Hematopoietic multipotent progenitor cell (in vitro differentiated cells): ENCODE data around the gene MSTO1. TPM values are rescaled to one million over a fixed set of nuclear protein-coding genes. Genes with fewer than 3 reads are reported as not detected.
"Not testable (repeated sequence)": the region's sequence is repeated elsewhere in the genome, so short reads cannot be mapped to it uniquely, and the experiment has no call there.

Experiments used
- DNase-seq, 3 donors: peaks; one replicate each; pipeline ENCODE4 v3.0.0-alpha.2; 2011 to 2015; ENCODE audit warnings: low read depth in 2 of 3, low spot score in 2 of 3
- total RNA-seq: library from RNA; depleted of rRNA; stranded (reverse); fragments of >200 nt; gene quantifications from one replicate; pipeline ENCODE4 v1.2.3, GENCODE V29; 2012

Gene MSTO1
- total RNA-seq = 44.2 TPM

- peak; percentile 69 to 96 (median 94) for DNase-seq
These were observed at the start of gene MSTO1 for GRCh38 chr1:155609515-155610256. TSS of gene MSTO1 (plus strand) at chr1:155610218. CDS start at chr1:155610249, 31 bp downstream.

DNA sequence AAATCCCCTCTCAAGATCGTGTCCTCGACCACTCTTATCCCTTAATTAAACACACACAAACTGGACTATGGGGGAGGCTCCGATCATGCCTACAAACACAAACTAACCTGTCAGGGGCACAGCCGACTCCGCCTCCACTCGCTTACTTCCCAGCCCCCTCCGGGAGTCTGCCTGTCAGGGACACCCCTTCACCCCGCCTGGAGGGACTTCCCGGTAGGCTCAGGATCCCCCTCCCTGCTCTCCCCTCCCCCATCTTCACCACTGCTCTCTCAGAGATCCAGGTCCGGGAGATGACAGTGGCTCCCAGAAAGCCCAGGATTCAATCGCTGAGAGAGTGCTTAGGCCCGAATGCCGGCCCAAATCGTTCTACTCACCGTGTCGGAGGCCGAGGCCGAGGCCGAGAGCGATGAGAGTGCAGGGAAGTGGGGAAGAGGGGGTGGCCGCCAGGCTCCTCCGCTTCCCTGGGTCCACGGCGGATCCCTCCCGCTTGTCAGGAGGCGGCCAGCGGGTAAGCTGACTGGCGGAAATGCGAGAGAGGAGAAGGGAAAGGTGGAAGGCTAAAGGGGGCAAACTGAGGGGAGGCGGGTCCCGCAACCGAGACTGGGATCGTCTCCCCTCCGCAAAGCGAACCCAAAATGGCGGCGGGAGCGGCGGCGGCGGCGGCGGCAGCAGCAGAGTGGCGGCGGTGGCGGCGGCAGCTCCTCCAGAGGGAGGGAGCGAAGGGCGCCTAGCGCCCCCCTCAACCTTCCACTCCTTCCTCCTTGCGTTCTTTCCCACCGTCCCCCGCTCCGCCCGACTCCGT lies 48.0 kb upstream of the MSTO1 start:
- DNase-seq = peak in 2 of 3 donors; percentile 39 to 43

GRCh38 chr1:155562581-155563376 lies 47.2 kb upstream of the MSTO1 start, which contains the start of gene ASH1L:
TSS of gene ASH1L (minus strand) at chr1:155562803. CDS start at chr1:155521519, 41,284 bp downstream.
- peak; percentile 88 to 96 (median 95) for DNase-seq

GRCh38 chr1:155563377-155564022 lies 46.5 kb upstream of the MSTO1 start:
- DNase-seq = peak in 2 of 3 donors; percentile 15 to 60

DNA sequence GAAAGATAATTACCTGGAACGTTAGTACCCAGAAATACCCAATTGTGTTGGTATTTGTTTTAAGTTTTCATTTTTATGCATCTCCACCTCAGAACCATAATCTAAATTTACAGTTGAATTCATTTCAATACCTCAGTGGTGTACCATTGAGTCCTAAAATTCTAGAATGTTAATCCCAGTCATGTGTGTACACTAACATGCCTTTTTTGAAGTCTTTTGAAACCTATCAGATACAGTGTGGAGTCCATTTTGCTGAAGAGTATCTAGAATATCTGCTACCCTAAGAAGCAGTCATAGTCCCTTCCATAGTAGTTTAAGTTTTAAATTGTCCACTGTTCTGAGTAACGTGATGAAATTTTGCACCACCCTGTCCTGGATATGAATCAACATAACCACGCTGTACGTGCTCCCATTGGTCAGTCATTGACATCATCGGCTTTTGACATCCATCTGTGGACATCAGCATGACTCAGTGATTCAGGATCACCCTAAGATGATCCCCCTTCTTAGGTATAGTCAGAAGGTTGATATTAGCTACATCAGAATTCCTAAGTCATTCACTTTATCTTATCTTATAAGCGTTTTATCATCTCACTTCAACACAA lies 39.9 kb upstream of the MSTO1 start:
- no peak for DNase-seq

DNA sequence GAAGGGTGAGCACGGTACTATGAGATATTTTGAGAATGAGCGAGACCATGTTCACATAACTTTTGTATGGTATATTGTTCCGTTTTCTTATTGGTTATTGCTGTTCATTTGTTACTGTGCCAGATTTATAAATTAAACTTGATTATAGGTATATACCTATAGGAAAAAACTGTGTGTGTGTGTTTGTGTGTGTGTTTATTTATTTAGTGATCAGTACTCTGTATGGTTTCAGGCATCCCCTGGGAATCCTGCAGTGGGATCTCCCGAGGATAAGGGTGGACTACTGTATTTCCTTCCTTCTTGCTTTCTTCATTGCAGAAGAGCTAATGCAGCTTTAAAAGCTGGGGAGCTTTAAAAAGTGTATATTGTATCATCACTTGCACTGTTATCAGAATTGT lies 39.4 kb upstream of the MSTO1 start:
- DNase-seq = no peak

DNA sequence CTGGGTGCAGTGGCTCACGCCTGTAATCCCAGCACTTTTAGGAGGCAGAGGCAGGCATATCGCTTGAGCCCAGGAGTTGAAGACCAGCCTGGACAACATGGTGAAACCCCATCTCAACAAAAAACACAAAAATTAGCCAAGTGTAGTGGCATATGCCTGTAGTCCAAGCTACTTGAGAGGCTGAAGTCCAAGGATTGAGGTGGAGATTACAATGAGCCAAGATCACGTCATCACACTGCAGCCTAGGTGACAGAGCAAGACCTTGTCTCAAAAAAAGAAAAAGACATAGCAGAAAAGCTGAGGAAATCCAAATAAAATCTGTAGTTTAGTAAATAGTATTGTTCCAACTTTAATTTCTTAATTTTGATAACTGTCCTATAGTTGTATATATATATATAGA lies 35.9 kb upstream of the MSTO1 start:
- DNase-seq = no peak

- DNase-seq = not testable (repeated sequence)
These were observed 34.4 kb upstream of the MSTO1 start for GRCh38 chr1:155575608-155576007.

GRCh38 chr1:155583846-155584245 lies 26.2 kb upstream of the MSTO1 start:
- not testable (repeated sequence) for DNase-seq

GRCh38 chr1:155589282-155589681 lies 20.7 kb upstream of the MSTO1 start:
- DNase-seq = not testable (repeated sequence)

DNA sequence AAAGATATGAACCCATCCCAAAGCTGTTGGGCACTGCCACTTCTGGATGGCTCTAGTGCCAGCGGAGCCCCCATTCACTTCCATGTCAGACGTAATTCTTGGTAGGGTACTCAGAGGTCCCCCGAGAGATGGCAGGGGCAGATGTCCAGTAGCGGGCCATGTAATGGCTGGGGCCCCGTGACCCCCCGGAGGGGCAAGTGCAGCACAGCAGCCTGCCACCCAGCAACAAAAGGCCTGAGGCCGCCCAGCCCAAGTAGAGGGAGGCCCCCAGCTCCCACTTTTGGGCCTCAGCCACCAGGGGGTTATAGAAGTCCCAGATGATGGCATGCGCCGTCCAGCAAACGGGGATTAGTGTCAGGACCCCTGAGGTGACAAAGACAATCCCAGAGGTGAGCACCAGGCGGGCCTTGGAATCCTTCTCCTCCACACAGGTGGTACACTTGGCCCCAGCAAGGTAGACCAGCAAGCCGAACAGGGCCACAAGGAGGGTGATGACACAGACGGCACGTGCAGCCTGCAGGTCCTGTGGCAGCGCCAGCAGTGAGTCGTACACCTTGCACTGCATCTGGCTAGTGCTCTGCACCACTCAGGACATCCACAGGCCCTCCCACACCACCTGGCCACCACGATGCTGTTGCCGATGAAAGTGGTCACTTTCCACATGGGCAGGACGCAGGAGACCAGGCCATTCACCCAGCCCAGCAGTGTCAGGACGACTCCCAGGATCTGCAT lies 19.3 kb upstream of the MSTO1 start:
- not testable (repeated sequence) for DNase-seq

- peak in 2 of 3 donors; percentile 62 to 85 for DNase-seq
These were observed 18.2 kb upstream of the MSTO1 start for GRCh38 chr1:155591770-155592169.

DNA sequence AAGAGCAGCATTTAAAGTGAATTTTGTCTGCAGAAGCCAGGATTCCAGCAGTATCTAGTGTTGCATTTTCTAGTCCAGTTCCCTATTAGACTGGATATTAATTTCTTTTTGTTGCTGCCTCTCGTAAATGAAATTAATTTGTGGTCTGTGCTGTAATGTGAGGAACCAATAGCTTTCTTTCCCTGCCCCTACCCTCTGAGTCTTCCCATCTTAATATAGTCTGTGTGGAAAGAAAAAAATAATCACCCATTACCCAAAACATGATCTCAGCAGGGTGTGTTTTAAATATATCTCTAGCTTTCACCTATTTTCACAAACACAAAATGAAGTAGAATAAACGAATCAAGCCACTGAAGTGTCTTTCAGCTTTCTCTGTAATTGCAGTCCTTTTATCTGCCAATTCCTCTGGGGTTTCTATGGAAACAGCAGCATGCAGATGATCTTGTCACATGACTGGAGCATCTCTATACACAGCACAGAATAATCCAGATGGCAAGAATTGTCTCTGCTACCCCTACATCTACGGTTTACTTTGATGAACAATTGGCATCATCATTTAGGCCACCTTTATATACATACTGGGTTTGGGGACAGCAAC lies 14.0 kb upstream of the MSTO1 start:
- not testable (repeated sequence) for DNase-seq

GRCh38 chr1:155596864-155597263 lies 13.2 kb upstream of the MSTO1 start:
- no peak for DNase-seq

- DNase-seq = peak in 2 of 3 donors; percentile 5 to 9
These were observed 11.1 kb upstream of the MSTO1 start for GRCh38 chr1:155598842-155599331.

GRCh38 chr1:155599828-155600572 lies 10.0 kb upstream of the MSTO1 start:
- not testable (repeated sequence) for DNase-seq

- no peak for DNase-seq
These were observed 2.3 kb upstream of the MSTO1 start for GRCh38 chr1:155607708-155608107.

GRCh38 chr1:155608888-155609225 lies 1.2 kb upstream of the MSTO1 start:
- no peak for DNase-seq
